K562 (cell line): ENCODE results near the gene SKAP1. TPM values are rescaled to one million over a fixed set of nuclear protein-coding genes. Genes with fewer than 3 reads are reported as not detected.

ENCODE experiments used
- CHD7 ChIP-seq: fragments of 200-600 bp; sonication (generic); IDR thresholded peaks from one replicate; pipeline ENCODE4 v1.6.1; 2012; ENCODE audit warnings: mild to moderate bottlenecking, low read depth, low read length, inconsistent platforms
- CREM ChIP-seq: IDR thresholded peaks from 2 replicates; pipeline ENCODE4 v1.6.1; 2014; ENCODE audit warnings: antibody characterized with exemption, low read depth
- MAFG ChIP-seq: fragments of 450-650 bp; conservative IDR thresholded peaks from 2 replicates; pipeline ENCODE4 v1.6.1; 2016; ENCODE audit warnings: missing genetic modification characterization, missing compliant biosample characterization
- SNAPC5 ChIP-seq: fragments of 250-450 bp; sonication (Bioruptor Pico); IDR thresholded peaks from 2 replicates; pipeline ENCODE4 v1.8.0; 2021; ENCODE audit warnings: moderate library complexity, mild to moderate bottlenecking, inconsistent platforms
- TARDBP ChIP-seq: fragments of 450-650 bp; IDR thresholded peaks from 2 replicates; pipeline ENCODE4 v1.6.1; 2016
- TSC22D4 ChIP-seq: fragments of 450-650 bp; IDR thresholded peaks from 2 replicates; pipeline ENCODE4 v1.6.1; 2016; ENCODE audit warnings: missing genetic modification characterization, missing biosample characterization, control low read depth
- ZNF282 ChIP-seq: sonication (generic); formaldehyde crosslinking; IDR thresholded peaks from 2 replicates; pipeline ENCODE4 v1.8.1; 2023; ENCODE audit warnings: missing genetic modification reagents
- ZNF830 ChIP-seq: fragments of 250-450 bp; sonication (Bioruptor Pico); IDR thresholded peaks from 2 replicates; pipeline ENCODE4 v1.5.0; 2021; ENCODE audit warnings: mild to moderate bottlenecking
- polyA plus RNA-seq, 8 experiments: library from polyadenylated mRNA; depleted of rRNA in 4 of 8; stranded (reverse) in 5 of 8; unstranded in 3 of 8; fragments of >200 nt; fragmentation: Nextera tagmentation in 2 of 8; fragmentation: Illumina TruSeq in 1 of 8; extraction: Ambion mirVana in 2 of 8; extraction: Trizol in 1 of 8; gene quantifications; 2 replicates each; pipeline versions ENCODE4 v1.2.1 to v1.2.3, GENCODE V29; 2011 to 2014; ENCODE audit warnings: inconsistent platforms in 1 of 8, missing spikeins in 1 of 8
- total RNA-seq, 7 experiments: library from RNA; depleted of rRNA in 6 of 7; stranded (reverse); fragments of >200 nt in 6 of 7; fragmentation: Illumina TruSeq in 2 of 7; extraction: Trizol in 2 of 7; gene quantifications; 2 replicates each; pipeline versions ENCODE4 v1.2.1 to v1.2.3, GENCODE V29; 2011 to 2021; ENCODE audit warnings: low replicate concordance in 1 of 7

SKAP1 gene
- total and polyA plus RNA-seq, 9 of the 15 experiments (the other 6 are each of a cell fraction or from before 2014, with no cell fraction given): 0.06 to 0.80 (median 0.10) TPM; not detected in 4

- TF ChIP-seq CHD7 (no peak), TARDBP (no peak), TSC22D4 (tag) (no peak), ZNF830 (CRISPR knock-in tag) (no peak), ZNF282 (CRISPR knock-in tag) (no peak), SNAPC5 (no peak), MAFG (tag) (no peak), CREM (no peak)
- TF ChIP-seq, all 486 proteins: peak for 0
Measured at GRCh38 chr17:48301002-48301401, 129.0 kb downstream of the SKAP1 start (continued).
